Cerebellar nuclear complex (tissue), 1 donor: Measurements from ENCODE around the gene DGKI.
"Not testable (repeated sequence)": the region's sequence is repeated elsewhere in the genome, so short reads cannot be mapped to it uniquely, and the experiment has no call there.

Experiments used
- DNase-seq, 2 experiments: peaks; one replicate each; lab custom pipeline; 2025; lab: John Stamatoyannopoulos, UW

The DGKI gene

GRCh38 chr7:137471128-137471527 is 375.6 kb downstream of the DGKI start:
- no peak for DNase-seq

GRCh38 chr7:137469858-137470257 is 376.9 kb downstream of the DGKI start:
- no peak for DNase-seq

GRCh38 chr7:137469191-137469811 is 377.5 kb downstream of the DGKI start:
- DNase-seq, result no peak

GRCh38 chr7:137462847-137463246 is 383.9 kb downstream of the DGKI start:
- no peak for DNase-seq

- no peak for DNase-seq
These were observed 384.6 kb downstream of the DGKI start for GRCh38 chr7:137462074-137462715.

- DNase-seq, result no peak
These were observed 388.4 kb downstream of the DGKI start for GRCh38 chr7:137458399-137458798.

GRCh38 chr7:137454767-137455166 is 392.0 kb downstream of the DGKI start:
- DNase-seq, result no peak

GRCh38 chr7:137454246-137454724 is 392.5 kb downstream of the DGKI start:
- no peak for DNase-seq

GRCh38 chr7:137453356-137453755 is 393.4 kb downstream of the DGKI start:
- DNase-seq, result no peak

- no peak for DNase-seq
These were observed 397.8 kb downstream of the DGKI start for GRCh38 chr7:137449016-137449415.

GRCh38 chr7:137448572-137448971 is 398.2 kb downstream of the DGKI start:
- not testable (repeated sequence) for DNase-seq

- DNase-seq, result no peak
These were observed 400.7 kb downstream of the DGKI start for GRCh38 chr7:137446025-137446424.

- DNase-seq, result no peak
These were observed 401.5 kb downstream of the DGKI start for GRCh38 chr7:137445268-137445667.

GRCh38 chr7:137443616-137444015 is 403.2 kb downstream of the DGKI start:
- no peak for DNase-seq

GRCh38 chr7:137441451-137441850 is 405.3 kb downstream of the DGKI start:
- no peak for DNase-seq

- DNase-seq, result no peak
These were observed 406.6 kb downstream of the DGKI start for GRCh38 chr7:137439829-137440825.

- DNase-seq, result no peak
These were observed 411.8 kb downstream of the DGKI start for GRCh38 chr7:137434946-137435345.

GRCh38 chr7:137434530-137434929 is 412.2 kb downstream of the DGKI start:
- no peak for DNase-seq

GRCh38 chr7:137423321-137423720 is 423.5 kb downstream of the DGKI start:
- DNase-seq, result no peak

- DNase-seq, result no peak
These were observed 425.4 kb downstream of the DGKI start for GRCh38 chr7:137421366-137421765.

GRCh38 chr7:137418841-137419240 is 427.9 kb downstream of the DGKI start:
- DNase-seq, result no peak

GRCh38 chr7:137417464-137417863 is 429.3 kb downstream of the DGKI start:
- DNase-seq, result no peak

- no peak for DNase-seq
These were observed 432.9 kb downstream of the DGKI start for GRCh38 chr7:137413901-137414300.
